Mucosa of rectum (tissue), 2 donors: Measurements from ENCODE around the gene FCHSD1.

ENCODE experiments used
- H3K27ac ChIP-seq, 2 donors: one replicate each; pipeline ENCODE4 v1.7.0; 2013; ENCODE audit warnings: inconsistent platforms in 2 of 2, low read depth in 2 of 2, low read length in 2 of 2
- H3K27me3 ChIP-seq, 2 donors: one replicate each; pipeline ENCODE4 v1.7.0; 2013; ENCODE audit warnings: low read length in 2 of 2; ENCODE audit not compliant: control insufficient read depth in 2 of 2, insufficient read depth in 2 of 2
- H3K36me3 ChIP-seq, 2 donors: one replicate each; pipeline ENCODE4 v1.7.0; 2013; ENCODE audit warnings: low read length in 2 of 2; ENCODE audit not compliant: control insufficient read depth in 2 of 2, insufficient read depth in 2 of 2
- H3K4me1 ChIP-seq, 2 donors: one replicate each; pipeline ENCODE4 v1.7.0; 2013; ENCODE audit warnings: low read length in 2 of 2, mild to moderate bottlenecking in 1 of 2; ENCODE audit not compliant: control insufficient read depth in 2 of 2, insufficient read depth in 2 of 2
- H3K4me3 ChIP-seq, 2 donors: one replicate each; pipeline ENCODE4 v1.7.0; 2013; ENCODE audit warnings: low read length in 2 of 2
- H3K9ac ChIP-seq, 2 donors: one replicate each; pipeline ENCODE4 v1.7.0; 2013; ENCODE audit warnings: low read length in 2 of 2, low read depth in 1 of 2, mild to moderate bottlenecking in 1 of 2
- H3K9me3 ChIP-seq, 2 donors: one replicate each; pipeline ENCODE4 v1.7.0; 2013; ENCODE audit warnings: low read length in 2 of 2; ENCODE audit not compliant: control insufficient read depth in 2 of 2
- donor health status: healthy.
- donor health status: Normal muscosa, but diverticular disease.

The FCHSD1 gene

GRCh38 chr5:141674747-141675146 is 23.5 kb upstream of the FCHSD1 start:
- H3K36me3 ChIP-seq, result no peaks in the 10 kb centered on the region
- H3K27me3 ChIP-seq, result no peaks in the 10 kb centered on the region
- no peak overlapping the region for H3K27ac ChIP-seq
- no peaks in the 10 kb centered on the region for H3K4me1 ChIP-seq
- no peak overlapping the region for H3K4me3 ChIP-seq
- no peak overlapping the region for H3K9ac ChIP-seq
- H3K9me3 ChIP-seq, result no peaks in the 10 kb centered on the region

GRCh38 chr5:141672841-141673813 is 21.9 kb upstream of the FCHSD1 start:
- Histone ChIP-seq H3K9me3 (no peaks in the 10 kb centered on the region), H3K9ac (no peak overlapping the region), H3K27ac (no peak overlapping the region)

GRCh38 chr5:141672071-141672840 is 21.0 kb upstream of the FCHSD1 start:
- H3K4me3 ChIP-seq, result no peak overlapping the region
- H3K27ac ChIP-seq, result no peak overlapping the region
- H3K4me1 ChIP-seq, result no peaks in the 10 kb centered on the region
- H3K36me3 ChIP-seq, result no peaks in the 10 kb centered on the region
- H3K9me3 ChIP-seq, result no peaks in the 10 kb centered on the region
- H3K9ac ChIP-seq, result no peak overlapping the region
- H3K27me3 ChIP-seq, result no peaks in the 10 kb centered on the region

More at GRCh38 chr5:141672841-141673813, 21.9 kb upstream of the FCHSD1 start:
- no peaks in the 10 kb centered on the region for H3K36me3 ChIP-seq
- no peak overlapping the region for H3K4me3 ChIP-seq
- H3K27me3 ChIP-seq, result no peaks in the 10 kb centered on the region
- H3K4me1 ChIP-seq, result no peaks in the 10 kb centered on the region

GRCh38 chr5:141669520-141669919 is 18.3 kb upstream of the FCHSD1 start:
- Histone ChIP-seq H3K9me3 (no peaks in the 10 kb centered on the region), H3K27me3 (no peaks in the 10 kb centered on the region), H3K4me3 (no peak overlapping the region), H3K9ac (no peak overlapping the region), H3K36me3 (no peaks in the 10 kb centered on the region), H3K27ac (no peak overlapping the region), H3K4me1 (no peaks in the 10 kb centered on the region)

GRCh38 chr5:141668601-141669265 is 17.5 kb upstream of the FCHSD1 start:
- Histone ChIP-seq H3K4me1 (no peaks in the 10 kb centered on the region), H3K9me3 (no peaks in the 10 kb centered on the region), H3K4me3 (no peak overlapping the region), H3K27ac (no peak overlapping the region), H3K9ac (no peak overlapping the region), H3K36me3 (peaks cover 0 to 2% of the 10 kb centered on the region in 2 donors), H3K27me3 (no peaks in the 10 kb centered on the region)

- Histone ChIP-seq H3K36me3 (peaks cover 0 to 2% of the 10 kb centered on the region in 2 donors), H3K9ac (no peak overlapping the region), H3K4me3 (no peak overlapping the region), H3K9me3 (no peaks in the 10 kb centered on the region), H3K27ac (no peak overlapping the region), H3K27me3 (no peaks in the 10 kb centered on the region), H3K4me1 (no peaks in the 10 kb centered on the region)
Measured at GRCh38 chr5:141665995-141666940, 15.1 kb upstream of the FCHSD1 start.

- Histone ChIP-seq H3K9me3 (no peaks in the 10 kb centered on the region), H3K27ac (no peak overlapping the region), H3K36me3 (peaks cover 0 to 2% of the 10 kb centered on the region in 2 donors), H3K4me1 (no peaks in the 10 kb centered on the region), H3K9ac (peak overlapping the region in 1 of 2 donors; percentile 38), H3K4me3 (no peak overlapping the region), H3K27me3 (no peaks in the 10 kb centered on the region)
Measured at GRCh38 chr5:141664733-141665461, 13.7 kb upstream of the FCHSD1 start.

- H3K4me1 ChIP-seq, result no peaks in the 10 kb centered on the region
- H3K9ac ChIP-seq, result no peak overlapping the region
- H3K27me3 ChIP-seq, result no peaks in the 10 kb centered on the region
- H3K4me3 ChIP-seq, result no peak overlapping the region
- H3K27ac ChIP-seq, result no peak overlapping the region
- no peaks in the 10 kb centered on the region for H3K9me3 ChIP-seq
- H3K36me3 ChIP-seq, result peaks cover 0 to 2% of the 10 kb centered on the region in 2 donors
Measured at GRCh38 chr5:141663506-141663905, 12.3 kb upstream of the FCHSD1 start.

- H3K27ac ChIP-seq, result no peak overlapping the region
- no peak overlapping the region for H3K4me3 ChIP-seq
- no peaks in the 10 kb centered on the region for H3K27me3 ChIP-seq
- no peaks in the 10 kb centered on the region for H3K4me1 ChIP-seq
- no peak overlapping the region for H3K9ac ChIP-seq
- H3K9me3 ChIP-seq, result no peaks in the 10 kb centered on the region
- H3K36me3 ChIP-seq, result peaks cover 0 to 5% of the 10 kb centered on the region in 2 donors
Measured at GRCh38 chr5:141662028-141662427, 10.8 kb upstream of the FCHSD1 start.
